ENCODE results near the gene RNF149. TPM values are rescaled to one million over a fixed set of nuclear protein-coding genes. Genes with fewer than 3 reads are reported as not detected.
A peak's percentile ranks its signal among the peaks of the same experiment; 100 is the strongest.
"Not testable (repeated sequence)": the region's sequence is repeated elsewhere in the genome, so short reads cannot be mapped to it uniquely, and the experiment has no call there.

Gene RNF149
- total RNA-seq, 2 experiments from 2014 or later: 66.3 to 74.2 TPM

GRCh38 chr2:101328474-101329007 lies 20.0 kb upstream of the RNF149 start:
- ChIA-PET CTCF (interaction anchor here (0.9 to 6.3 kb wide), 6 partner anchors 9 to 327 kb away, joined by 3 to 30 read pairs (median 3); partner anchors contain the start of gene RPL31), POLR2A (interaction anchor here (0.6 to 1.8 kb wide), 2 partner anchors 12 to 20 kb away, joined by 5 to 6 read pairs; partner anchors contain the start of gene RNF149)
- no peak overlapping the region for H3K27ac Mint-ChIP-seq
- H3K36me3 Mint-ChIP-seq (ENCODE audit: low read depth): peaks cover 5% of the 10 kb centered on the region
- H3K9me3 Mint-ChIP-seq: peaks cover 2% of the 10 kb centered on the region
- peaks cover 17% of the 10 kb centered on the region for H3K4me1 Mint-ChIP-seq
- DNase-seq: peak; percentile 68
- no peak overlapping the region for H3K4me3 Mint-ChIP-seq
- no peaks in the 10 kb centered on the region for H3K27me3 Mint-ChIP-seq

DNA sequence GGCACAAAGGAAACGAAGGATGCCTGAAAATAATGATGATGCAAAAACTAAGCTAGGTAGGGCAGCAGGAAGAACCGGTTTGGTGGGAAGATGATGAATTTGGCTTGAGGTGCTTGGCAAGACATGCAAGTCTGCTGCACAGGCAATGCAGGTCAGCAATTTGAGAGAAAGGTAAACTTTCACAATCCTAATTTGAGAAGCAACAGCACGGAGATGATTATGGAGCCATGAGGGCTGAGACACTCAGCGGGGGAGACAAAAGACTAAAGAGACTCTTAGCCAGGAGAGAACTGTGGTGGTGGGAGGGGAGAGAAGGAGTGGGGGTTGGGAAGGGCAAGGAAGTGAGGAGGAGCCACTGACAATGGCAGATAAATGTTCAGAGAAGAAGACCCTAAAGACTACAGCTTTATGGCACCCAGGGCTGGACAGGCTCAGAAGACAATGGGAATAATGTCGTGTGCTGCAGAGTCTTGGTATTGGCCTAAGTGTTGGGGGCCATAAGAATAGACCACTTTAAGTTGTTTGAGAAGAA lies 19.4 kb upstream of the RNF149 start:
- no peak for DNase-seq
- peaks cover 14% of the 10 kb centered on the region for H3K4me1 Mint-ChIP-seq
- H3K36me3 Mint-ChIP-seq (ENCODE audit: low read depth): peaks cover 5% of the 10 kb centered on the region
- H3K27me3 Mint-ChIP-seq: no peaks in the 10 kb centered on the region
- no peak overlapping the region for H3K4me3 Mint-ChIP-seq
- CTCF ChIA-PET: interaction anchor here (1.0 to 6.3 kb wide), 5 partner anchors 9 to 326 kb away, joined by 3 to 30 read pairs (median 3); partner anchors contain the start of gene RPL31
- POLR2A ChIA-PET: interaction anchor here (0.6 to 1.8 kb wide), 2 partner anchors 13 to 19 kb away, joined by 5 to 6 read pairs; partner anchors contain the start of gene RNF149
- H3K9me3 Mint-ChIP-seq: peaks cover 2% of the 10 kb centered on the region
- no peak overlapping the region for H3K27ac Mint-ChIP-seq

- peaks cover 6% of the 10 kb centered on the region for H3K9me3 Mint-ChIP-seq
- peaks cover 6% of the 10 kb centered on the region for H3K4me1 Mint-ChIP-seq
- CTCF ChIA-PET: no interaction called here
- POLR2A ChIA-PET: no interaction called here
- no peak for DNase-seq
- H3K36me3 Mint-ChIP-seq (ENCODE audit: low read depth): peaks cover 5% of the 10 kb centered on the region
- H3K27ac Mint-ChIP-seq: no peak overlapping the region
- H3K4me3 Mint-ChIP-seq: no peak overlapping the region
- peaks cover 4% of the 10 kb centered on the region for H3K27me3 Mint-ChIP-seq
Measured at GRCh38 chr2:101325425-101325824, 16.9 kb upstream of the RNF149 start.

DNA sequence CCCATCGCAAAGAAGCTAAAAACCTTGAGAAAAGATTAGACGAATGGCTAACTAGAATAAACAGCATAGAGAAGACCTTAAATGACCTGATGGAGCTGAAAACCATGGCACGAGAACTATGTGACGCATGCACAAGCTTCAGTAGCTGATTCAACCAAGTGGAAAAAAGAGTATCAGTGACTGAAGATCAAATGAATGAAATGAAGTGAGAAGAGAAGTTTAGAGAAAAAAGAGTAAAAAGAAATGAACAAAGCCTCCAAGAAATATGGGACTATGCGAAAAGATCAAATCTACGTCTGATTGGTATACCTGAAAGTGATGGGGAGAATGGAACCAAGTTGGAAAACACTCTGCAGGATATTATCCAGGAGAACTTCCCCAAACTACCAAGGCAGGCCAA lies 8.1 kb upstream of the RNF149 start:
- H3K9me3 Mint-ChIP-seq, H3K27ac Mint-ChIP-seq, H3K4me3 Mint-ChIP-seq, CTCF ChIA-PET, DNase-seq: not testable (repeated sequence)
- POLR2A ChIA-PET: interaction anchor here (0.6 kb wide), 1 partner anchor 343 kb away, joined by 3 read pairs; no protein-coding TSS in a partner anchor
- H3K4me1 Mint-ChIP-seq: peaks cover 22% of the 10 kb centered on the region
- H3K27me3 Mint-ChIP-seq: peaks cover 33% of the 10 kb centered on the region
- H3K36me3 Mint-ChIP-seq (ENCODE audit: low read depth): peaks cover 11% of the 10 kb centered on the region

DNA sequence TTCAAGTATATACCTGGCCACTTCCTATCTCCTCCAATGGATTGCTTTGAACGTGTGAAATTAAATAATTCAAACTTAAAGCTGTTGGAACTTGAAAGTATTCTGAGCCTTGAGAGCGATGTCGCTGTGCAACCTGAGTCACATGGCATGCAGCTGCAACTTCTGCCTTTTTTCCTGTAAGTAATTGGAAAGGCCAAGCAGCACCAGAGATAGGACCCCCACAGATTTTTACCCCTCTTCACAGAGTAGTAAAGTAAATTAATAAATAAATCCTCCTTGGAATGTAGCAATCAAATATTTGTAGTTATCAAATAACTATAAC lies 3.2 kb upstream of the RNF149 start:
- Mint-ChIP-seq H3K27ac (peak overlapping the region; percentile 43), H3K27me3 (peaks cover 4% of the 10 kb centered on the region), H3K4me1 (peaks cover 46% of the 10 kb centered on the region), H3K9me3 (peaks cover 2% of the 10 kb centered on the region), H3K36me3 (ENCODE audit: low read depth) (peaks cover 12% of the 10 kb centered on the region), H3K4me3 (peak overlapping the region; percentile 28)
- ChIA-PET POLR2A (interaction anchor here (0.6 kb wide), 1 partner anchor 132 kb away, joined by 3 read pairs; no protein-coding TSS in a partner anchor), CTCF (interaction anchor here (1.5 to 1.7 kb wide), 2 partner anchors 31 to 79 kb away, joined by 4 read pairs; no protein-coding TSS in a partner anchor)
- DNase-seq: peak; percentile 21

- H3K9me3 Mint-ChIP-seq: no peaks in the 10 kb centered on the region
- peaks cover 14% of the 10 kb centered on the region for H3K36me3 Mint-ChIP-seq (ENCODE audit: low read depth)
- POLR2A ChIA-PET: interaction anchor here (0.6 kb wide), 1 partner anchor 132 kb away, joined by 3 read pairs; no protein-coding TSS in a partner anchor
- H3K27me3 Mint-ChIP-seq: peaks cover under 1% of the 10 kb centered on the region
- peak overlapping the region; percentile 41 for H3K4me3 Mint-ChIP-seq
- peak; percentile 35 for DNase-seq
- peaks cover 47% of the 10 kb centered on the region for H3K4me1 Mint-ChIP-seq
- peak overlapping the region; percentile 79 for H3K27ac Mint-ChIP-seq
- CTCF ChIA-PET: interaction anchor here (1.5 to 1.7 kb wide), 2 partner anchors 31 to 78 kb away, joined by 4 read pairs; no protein-coding TSS in a partner anchor
Measured at GRCh38 chr2:101310834-101311695, 2.6 kb upstream of the RNF149 start.

- POLR2A ChIA-PET: no interaction called here
- H3K4me3 Mint-ChIP-seq: no peak overlapping the region
- no peaks in the 10 kb centered on the region for H3K27me3 Mint-ChIP-seq
- DNase-seq: no peak
- CTCF ChIA-PET: interaction anchor here (1.5 to 1.8 kb wide), 3 partner anchors 11 to 77 kb away, joined by 4 read pairs; no protein-coding TSS in a partner anchor
- no peaks in the 10 kb centered on the region for H3K9me3 Mint-ChIP-seq
- peaks cover 22% of the 10 kb centered on the region for H3K36me3 Mint-ChIP-seq (ENCODE audit: low read depth)
- H3K27ac Mint-ChIP-seq: no peak overlapping the region
- peaks cover 49% of the 10 kb centered on the region for H3K4me1 Mint-ChIP-seq
Measured at GRCh38 chr2:101310090-101310833, 1.8 kb upstream of the RNF149 start.

DNA sequence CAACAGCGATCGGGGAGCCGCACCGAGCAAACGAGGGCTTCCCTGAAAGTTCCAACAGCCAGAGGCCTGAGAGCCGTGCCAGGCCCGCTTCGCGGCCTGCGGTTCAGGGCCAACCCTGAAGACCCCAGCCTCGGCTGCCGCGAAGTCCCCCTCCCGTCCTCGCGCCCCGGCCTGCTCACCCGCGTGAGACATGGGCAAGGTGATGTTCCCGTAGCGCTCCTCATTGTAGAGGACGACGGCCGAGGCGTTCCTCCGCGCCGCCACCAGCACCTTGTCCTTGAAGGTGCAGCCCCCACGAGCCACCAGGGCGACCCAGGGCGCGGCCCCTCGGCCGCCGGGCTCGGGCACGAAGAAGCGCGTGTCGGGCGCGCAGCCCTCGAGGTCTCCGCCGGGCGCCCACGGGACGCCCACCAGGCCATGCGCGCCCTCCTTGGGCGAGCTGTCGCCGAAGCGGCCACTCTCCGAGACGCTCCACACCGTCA lies 510 bp downstream of the RNF149 start:
- Mint-ChIP-seq H3K4me3 (peak overlapping the region; percentile 98), H3K4me1 (peaks cover 68% of the 10 kb centered on the region), H3K36me3 (ENCODE audit: low read depth) (peaks cover 39% of the 10 kb centered on the region), H3K27me3 (no peaks in the 10 kb centered on the region), H3K9me3 (no peaks in the 10 kb centered on the region), H3K27ac (peak overlapping the region; percentile 96)
- CTCF ChIA-PET: interaction anchor here (1.8 kb wide), 1 partner anchor 8 kb away, joined by 4 read pairs; no protein-coding TSS in a partner anchor
- peak; percentile 30 for DNase-seq
- POLR2A ChIA-PET: interaction anchor here (1.8 kb wide), 1 partner anchor 21 kb away, joined by 6 read pairs; no protein-coding TSS in a partner anchor

- peaks cover 72% of the 10 kb centered on the region for H3K4me1 Mint-ChIP-seq
- peak overlapping the region; percentile 96 for H3K27ac Mint-ChIP-seq
- ChIA-PET POLR2A (no interaction called here), CTCF (interaction anchor here (0.9 kb wide), 1 partner anchor 12 kb away, joined by 3 read pairs; no protein-coding TSS in a partner anchor)
- no peaks in the 10 kb centered on the region for H3K9me3 Mint-ChIP-seq
- H3K36me3 Mint-ChIP-seq (ENCODE audit: low read depth): peaks cover 44% of the 10 kb centered on the region
- H3K4me3 Mint-ChIP-seq: peak overlapping the region; percentile 98
- H3K27me3 Mint-ChIP-seq: no peaks in the 10 kb centered on the region
- DNase-seq: no peak
Measured at GRCh38 chr2:101307503-101307902, 998 bp downstream of the RNF149 start.

DNA sequence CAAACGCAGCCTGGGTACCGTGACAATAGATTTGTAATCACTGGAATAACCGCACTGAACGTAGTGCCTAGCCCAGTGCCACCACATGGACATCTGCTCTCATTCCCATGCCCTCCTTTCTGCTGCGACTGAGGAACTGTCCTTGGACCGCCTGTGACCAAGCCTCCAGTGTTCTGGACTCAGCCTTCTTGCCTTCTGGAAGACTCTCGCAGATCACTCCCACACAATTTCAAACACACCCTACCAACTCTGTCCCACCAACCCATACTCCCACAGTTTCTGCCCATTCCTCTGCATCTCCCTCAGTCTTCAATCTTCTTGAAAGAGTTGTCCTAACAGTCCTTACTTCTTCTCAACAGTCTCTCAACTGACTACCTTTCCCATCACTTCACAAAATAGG lies 2.1 kb downstream of the RNF149 start:
- peaks cover 73% of the 10 kb centered on the region for H3K4me1 Mint-ChIP-seq
- no peaks in the 10 kb centered on the region for H3K27me3 Mint-ChIP-seq
- H3K4me3 Mint-ChIP-seq: peak overlapping the region; percentile 98
- peak; percentile 21 for DNase-seq
- ChIA-PET CTCF (interaction anchor here (0.8 to 1.0 kb wide), 2 partner anchors 22 to 53 kb away, joined by 5 to 8 read pairs; partner anchors contain the start of gene CNOT11), POLR2A (no interaction called here)
- peaks cover 54% of the 10 kb centered on the region for H3K36me3 Mint-ChIP-seq (ENCODE audit: low read depth)
- no peaks in the 10 kb centered on the region for H3K9me3 Mint-ChIP-seq
- H3K27ac Mint-ChIP-seq: peak overlapping the region; percentile 96

GRCh38 chr2:101305492-101306078 lies 2.9 kb downstream of the RNF149 start:
- Mint-ChIP-seq H3K27ac (peak overlapping the region; percentile 16), H3K36me3 (ENCODE audit: low read depth) (peaks cover 60% of the 10 kb centered on the region), H3K4me3 (peak overlapping the region; percentile 98), H3K4me1 (peaks cover 71% of the 10 kb centered on the region), H3K27me3 (no peaks in the 10 kb centered on the region), H3K9me3 (no peaks in the 10 kb centered on the region)
- ChIA-PET POLR2A (no interaction called here), CTCF (no interaction called here)
- no peak for DNase-seq

- CTCF ChIA-PET: no interaction called here
- Mint-ChIP-seq H3K9me3 (no peaks in the 10 kb centered on the region), H3K4me1 (peaks cover 70% of the 10 kb centered on the region), H3K27me3 (no peaks in the 10 kb centered on the region), H3K4me3 (peak overlapping the region; percentile 98), H3K36me3 (ENCODE audit: low read depth) (peaks cover 60% of the 10 kb centered on the region), H3K27ac (no peak overlapping the region)
- POLR2A ChIA-PET: no interaction called here
- DNase-seq: no peak
Measured at GRCh38 chr2:101305035-101305434, 3.5 kb downstream of the RNF149 start.
